GM18909 (cell line): Measurements from ENCODE around the gene ANKRD27.
A peak's percentile ranks its signal among the peaks of the same experiment; 100 is the strongest.
"Not testable (repeated sequence)": the region's sequence is repeated elsewhere in the genome, so short reads cannot be mapped to it uniquely, and the experiment has no call there.

Source experiments
- ATAC-seq: cut with Tn5 transposase; IDR thresholded peaks from one replicate; pipeline ENCODE4 v1.9.1; 2021; ENCODE audit warnings: mild to moderate bottlenecking; ENCODE audit not compliant: unreplicated experiment, poor library complexity

The ANKRD27 gene

DNA sequence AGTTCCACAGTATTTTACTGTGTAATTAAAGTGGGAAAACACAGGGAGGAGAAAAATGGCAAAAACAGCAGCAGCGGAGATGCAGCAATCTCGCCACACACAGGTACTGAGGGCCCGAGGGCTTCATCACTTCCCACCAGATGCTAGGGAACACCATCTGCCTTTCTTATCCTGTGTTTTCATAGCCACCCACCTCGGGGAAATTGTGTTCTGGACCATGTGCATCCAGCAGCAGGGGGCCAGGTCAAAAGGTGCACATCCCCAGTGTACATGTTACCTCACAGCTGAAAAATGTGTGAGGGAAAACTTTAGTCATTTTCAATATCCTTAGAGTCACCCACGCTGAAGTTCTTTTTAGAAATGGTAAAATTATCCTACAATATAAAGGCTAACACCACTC lies 63.8 kb downstream of the ANKRD27 start:
- ATAC-seq = no peak

DNA sequence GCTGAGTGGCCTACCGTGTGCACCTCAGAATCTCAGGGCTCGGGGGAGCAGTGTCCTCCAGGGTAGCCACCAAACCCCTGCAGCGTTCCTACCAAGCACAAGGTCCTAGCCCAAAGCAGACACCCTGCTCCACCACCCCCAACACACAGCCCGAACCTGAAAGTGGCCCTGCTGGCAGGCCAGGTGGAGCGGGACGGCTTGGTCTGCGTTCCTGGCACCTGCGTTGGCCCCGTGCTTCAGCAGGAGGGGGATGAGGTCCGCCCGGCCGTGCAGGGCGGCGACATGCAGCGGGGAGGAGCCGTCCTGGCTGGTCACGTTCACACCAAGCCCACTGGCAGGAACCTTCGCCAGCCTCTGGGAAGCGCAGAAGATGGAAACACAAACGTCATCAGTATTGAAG lies 67.5 kb downstream of the ANKRD27 start:
- no peak for ATAC-seq

DNA sequence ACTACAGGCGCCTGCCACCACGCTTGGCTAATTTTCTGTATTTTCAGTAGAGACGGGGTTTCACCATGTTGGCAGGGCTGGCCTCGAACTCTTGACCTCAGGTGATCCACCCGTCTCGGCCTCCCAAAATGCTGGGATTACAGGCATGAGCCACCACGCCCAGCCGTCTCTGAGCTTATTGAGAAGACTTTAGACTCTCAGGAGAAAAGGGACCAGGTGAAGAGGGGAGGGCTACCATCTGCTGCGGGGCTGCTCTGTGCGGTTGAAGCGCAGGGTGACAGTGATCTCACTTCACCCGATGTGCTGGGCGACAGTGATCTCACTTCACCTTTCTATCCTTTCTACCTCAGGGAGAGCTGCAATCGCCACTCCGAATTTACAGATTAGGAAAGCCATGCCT lies 68.7 kb downstream of the ANKRD27 start:
- no peak for ATAC-seq

GRCh38 chr19:32605544-32605943 lies 69.4 kb downstream of the ANKRD27 start:
- ATAC-seq = no peak

- no peak for ATAC-seq
Measured at GRCh38 chr19:32603961-32604360, 71.0 kb downstream of the ANKRD27 start.

GRCh38 chr19:32599736-32600157 lies 75.2 kb downstream of the ANKRD27 start:
- ATAC-seq = no peak

DNA sequence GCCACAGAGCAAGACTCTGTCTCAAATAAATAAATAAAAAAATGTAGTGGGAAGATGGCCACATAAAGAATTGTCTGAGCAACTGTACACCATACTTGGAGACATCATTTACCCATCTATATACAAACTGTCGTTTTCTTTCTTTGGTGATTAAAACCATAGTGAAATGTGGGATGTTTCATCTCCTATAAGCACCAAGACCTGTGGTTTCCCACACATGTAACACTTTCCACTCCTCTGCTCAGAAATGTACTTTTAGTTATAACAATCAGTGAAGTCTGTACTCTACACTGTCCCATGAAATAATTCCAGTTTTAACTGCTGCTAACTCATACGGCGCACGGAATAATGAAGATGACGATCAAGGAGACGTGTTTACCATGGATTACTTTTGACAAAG lies 75.7 kb downstream of the ANKRD27 start:
- ATAC-seq = no peak

DNA sequence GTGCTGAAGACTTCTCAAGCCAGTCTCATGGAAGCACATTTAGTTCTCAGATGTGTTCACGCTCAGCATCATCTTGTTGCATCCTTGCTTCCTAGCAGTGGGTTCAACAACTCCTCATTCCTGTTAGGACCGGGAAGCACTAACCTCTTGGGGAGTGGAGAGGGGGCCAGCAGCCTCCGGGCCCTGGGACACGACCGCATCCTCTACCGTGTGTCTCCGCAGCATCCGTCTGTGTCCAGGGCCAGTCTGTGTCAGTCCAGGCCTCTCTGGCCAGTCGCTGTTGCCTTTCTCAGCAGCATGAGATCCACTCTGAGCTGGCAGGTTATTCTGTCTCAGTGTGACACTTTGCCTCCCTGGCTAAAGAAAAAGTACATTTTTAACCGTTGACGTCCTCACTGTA lies 77.0 kb downstream of the ANKRD27 start:
- ATAC-seq = no peak

DNA sequence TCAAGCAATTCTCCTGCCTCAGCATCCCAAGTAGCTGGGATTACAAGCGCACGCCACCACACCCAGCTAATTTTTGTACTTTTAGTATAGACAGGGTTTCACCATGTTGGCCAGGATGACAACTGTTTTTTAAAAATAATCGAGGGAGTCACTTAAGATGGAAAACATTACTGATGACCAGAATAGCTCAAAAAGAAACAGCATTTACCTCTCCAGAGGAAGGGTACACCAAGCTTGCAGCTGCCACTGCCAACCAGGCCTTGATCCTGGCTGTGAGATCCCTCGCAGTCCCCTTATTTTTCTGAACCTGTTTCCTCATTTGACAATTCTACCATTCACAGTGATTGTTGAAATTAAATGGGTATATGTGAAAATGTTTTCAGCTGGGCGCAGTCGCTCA lies 79.5 kb downstream of the ANKRD27 start:
- ATAC-seq = no peak

DNA sequence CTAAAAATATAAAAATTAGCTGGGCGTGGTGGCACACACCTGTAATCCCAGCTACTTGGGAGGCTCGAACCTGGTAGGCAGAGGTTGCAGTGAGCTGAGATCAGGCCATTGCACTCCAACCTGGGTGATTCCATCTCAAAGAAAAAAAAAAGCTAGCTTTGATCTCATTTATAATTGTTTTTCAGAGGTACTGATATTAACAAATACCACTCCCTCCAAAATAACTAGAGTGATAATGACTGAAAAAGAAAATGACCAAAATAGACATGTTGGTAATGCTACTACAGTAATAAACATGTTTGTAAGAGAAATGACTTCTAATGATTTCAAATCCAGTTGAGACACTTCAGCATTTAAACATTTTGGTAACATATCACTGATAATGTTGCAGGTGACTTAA lies 81.0 kb downstream of the ANKRD27 start:
- ATAC-seq = no peak

GRCh38 chr19:32587747-32588504 lies 87.1 kb downstream of the ANKRD27 start:
- ATAC-seq = not testable (repeated sequence)

- no peak for ATAC-seq
Measured at GRCh38 chr19:32581705-32582179, 93.2 kb downstream of the ANKRD27 start.

GRCh38 chr19:32580901-32581704 lies 93.9 kb downstream of the ANKRD27 start, which contains the start of gene PDCD5:
Gene PDCD5 (plus strand): TSS chr19:32581190. CDS start chr19:32581262, 72 bp downstream.
- peak; percentile 92 for ATAC-seq

GRCh38 chr19:32580353-32580900 lies 94.6 kb downstream of the ANKRD27 start:
- ATAC-seq = peak; percentile 42

DNA sequence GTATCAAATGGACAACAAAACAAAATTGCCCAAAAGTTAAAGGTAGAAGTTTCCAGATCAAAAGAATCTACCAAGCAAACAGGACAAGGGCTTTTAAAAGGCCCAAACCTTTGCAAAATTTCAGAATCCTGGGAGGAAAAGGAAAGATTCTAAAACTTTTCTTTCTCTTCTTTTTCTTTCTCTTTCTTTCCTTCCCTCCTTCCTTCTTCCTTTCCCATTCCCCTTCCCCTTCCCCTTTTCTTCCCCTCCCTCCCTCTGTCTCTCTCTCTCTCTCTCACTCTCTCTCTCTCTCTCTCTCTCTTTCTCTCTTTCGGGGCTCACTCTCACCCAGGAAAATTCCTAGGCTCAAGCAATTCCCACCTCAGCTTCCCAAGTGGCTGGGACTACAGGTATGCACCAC lies 98.2 kb downstream of the ANKRD27 start:
- ATAC-seq = no peak

DNA sequence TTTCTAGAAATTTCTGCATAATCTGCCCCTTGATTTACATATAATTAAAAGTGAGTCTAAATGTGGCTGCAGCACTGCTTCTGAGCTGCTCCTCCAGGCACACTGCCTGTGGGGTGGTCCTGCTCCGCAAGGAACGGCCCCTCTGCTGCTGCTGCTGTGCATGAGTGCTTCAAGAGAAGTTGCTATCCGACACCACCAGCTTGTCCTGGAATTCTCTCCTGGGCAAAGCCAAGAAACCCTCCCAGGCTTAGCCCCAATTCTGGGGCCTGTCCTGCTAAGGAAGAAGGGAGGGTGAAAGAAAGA lies 101.5 kb downstream of the ANKRD27 start:
- ATAC-seq = no peak

- not testable (repeated sequence) for ATAC-seq
Measured at GRCh38 chr19:32572700-32573491, 102.1 kb downstream of the ANKRD27 start.

- ATAC-seq = not testable (repeated sequence)
Measured at GRCh38 chr19:32571471-32572075, 103.4 kb downstream of the ANKRD27 start.

GRCh38 chr19:32570081-32570785 lies 104.7 kb downstream of the ANKRD27 start:
- ATAC-seq = no peak
